HepG2 (cell line): Measurements from ENCODE around the gene MAPKAPK3.

Experiments used
- AGO2 ChIP-seq: fragments of 200-400 bp; formaldehyde crosslinking; optimal IDR thresholded peaks from 2 replicates; pipeline ENCODE3; 2017; ENCODE audit warnings: mild to moderate bottlenecking, low read depth, low read length, moderate library complexity
- EZH2 ChIP-seq: conservative IDR thresholded peaks from 2 replicates; pipeline ENCODE4 v1.6.1; 2012; ENCODE audit warnings: mild to moderate bottlenecking, low read depth, low read length, moderate library complexity
- MTF2 ChIP-seq: sonication (generic); formaldehyde crosslinking; IDR thresholded peaks from 2 replicates; pipeline ENCODE4 v1.5.0; 2020; ENCODE audit warnings: missing genetic modification reagents, borderline replicate concordance
- PBX3 ChIP-seq: sonication (generic); formaldehyde crosslinking; IDR thresholded peaks from 2 replicates; pipeline ENCODE4 v1.8.1; 2023; ENCODE audit warnings: missing genetic modification reagents, inconsistent platforms, borderline replicate concordance
- RCOR2 ChIP-seq: IDR thresholded peaks from 2 replicates; pipeline ENCODE4 v1.6.1; 2016; ENCODE audit warnings: missing biosample characterization, missing genetic modification reagents
- TARDBP ChIP-seq: sonication (generic); formaldehyde crosslinking; IDR thresholded peaks from 2 replicates; pipeline ENCODE4 v1.8.0; 2022; ENCODE audit warnings: mild to moderate bottlenecking, missing genetic modification reagents

- no peak for TF ChIP-seq MTF2 (CRISPR knock-in tag)
- TF ChIP-seq PBX3 = no peak
- no peak for TF ChIP-seq EZH2
- no peak for TF ChIP-seq AGO2
- TF ChIP-seq RCOR2 (CRISPR knock-in tag) = no peak
- TF ChIP-seq TARDBP = no peak
Observed at GRCh38 chr3:50698269-50698668, 81.3 kb downstream of the MAPKAPK3 start.
